Pancreas (tissue), 10 donors: ENCODE results near the gene STX4. TPM values are rescaled to one million over a fixed set of nuclear protein-coding genes. Genes with fewer than 3 reads are reported as not detected.
A peak's percentile ranks its signal among the peaks of the same experiment; 100 is the strongest.

Experiments
- ATAC-seq, 4 donors: fragments of 200-7000 bp; cut with Tn5 transposase; one replicate each; pipeline versions ENCODE4 v1.8.0 to v1.9.1; 2020; ENCODE audit warnings: mild to moderate bottlenecking in 4 of 4, moderate library complexity in 4 of 4
- DNase-seq, 6 donors: peaks; one replicate each; pipeline ENCODE4 v3.0.0-alpha.2; 2020
- FAIRE-seq: peaks from 2 replicates; lab custom pipeline; 2012; peaks lifted over from hg19 to GRCh38; lab: Jason Lieb, UNC
- H3K27ac ChIP-seq, 4 donors: fragments of 200-600 bp; sonication (generic); 1 replicate in 3 of 4; 2 replicates in 1 of 4; pipeline versions ENCODE4 v1.5.0 to v1.8.0; 2020
- H3K27me3 ChIP-seq, 4 donors: fragments of 200-600 bp; one replicate each; pipeline ENCODE4 v1.8.0; 2021
- H3K36me3 ChIP-seq, 3 donors: fragments of 200-600 bp; sonication (generic) in 1 of 3; one replicate each; pipeline versions ENCODE4 v1.5.0 to v1.8.0; 2020 to 2021
- H3K4me1 ChIP-seq, 3 donors: fragments of 200-600 bp; one replicate each; pipeline ENCODE4 v1.8.0; 2021
- H3K4me3 ChIP-seq, 4 donors: fragments of 200-600 bp; sonication (generic) in 2 of 4; one replicate each; pipeline versions ENCODE4 v1.5.0 to v1.8.0; 2020 to 2021
- H3K9me3 ChIP-seq, 4 donors: fragments of 200-600 bp; one replicate each; pipeline ENCODE4 v1.8.0; 2021
- CTCF ChIP-seq, 4 donors: fragments of 200-600 bp; sonication (generic) in 3 of 4; IDR thresholded peaks; one replicate each; pipeline versions ENCODE4 v1.5.0 to v1.8.0; 2021; ENCODE audit warnings: antibody characterized with exemption in 4 of 4
- WGBS, 2 donors: extraction: QIAGEN DNeasy Blood & Tissue Kit; methylation state at CpG; one replicate each; pipeline ENCODE4 v1.1.7; 2013; 5-methylcytosine and 5-hydroxymethylcytosine counted together
- intact Hi-C, 3 donors: fragments of 100-400 bp; cut with DNase I; formaldehyde crosslinking; loops; one replicate each; pipeline versions ENCODE4 v1.11.1 to v1.14.2; 2022
- polyA plus RNA-seq, 2 donors: library from polyadenylated mRNA; stranded (reverse); fragments of 200-250 nt; gene quantifications; one replicate each; pipeline ENCODE4 v1.2.3, GENCODE V29; 2013
- total RNA-seq, 6 donors: library from RNA; stranded (reverse); fragmentation: NEBNext Ultra II Directional in 4 of 6; extraction: Animal tissue kit (Norgen Biotek cat#: 25700) in 4 of 6; gene quantifications; one replicate each; pipeline versions ENCODE4 v1.2.1 to v1.2.4, GENCODE V29; 2021 to 2023
- donor health status: healthy with polysubstance abuse.
- donor health status: DM: no; HTN: no; CAD: no; lungs with moderate emphysema.
- donor health status: DM: no; HTN: no; CAD: no.
- donor health status: control.
- donor health status: control.
- donor health status: Bipolar disorder and iron deficiency.
- donor health status: DM: yes; HTN: yes; CAD: no.
- donor health status: DM: no; HTN: no; CAD: no.
- donor health status: DM: no; HTN: no; CAD: no.
- donor health status: DM: yes; HTN: yes; CAD: no.

Gene STX4
- total and polyA plus RNA-seq, 8 donors = 22.2 to 94.4 (median 29.4) TPM

- H3K4me3 ChIP-seq = no peak overlapping the region
- no peak overlapping the region for H3K27ac ChIP-seq
- 94 to 96% methylated on average over 40 of the region's 40 CpGs for WGBS, 2 donors
- no peak for FAIRE-seq
- no peak for TF ChIP-seq CTCF (IDR thresholded peaks at IDR 0.05)
- ATAC-seq = no peak
- intact Hi-C loops = loop anchor here in 1 of 3 donors (10.0 kb wide), 1 partner anchor 95 kb away; the partner anchor contains the start of gene HSD3B7
- peak in 2 of 6 donors; percentile 39 to 72 for DNase-seq
- peaks cover 0 to 45% (median 24%) of the 10 kb centered on the region in 3 donors for H3K36me3 ChIP-seq
- H3K27me3 ChIP-seq = no peaks in the 10 kb centered on the region
- no peaks in the 10 kb centered on the region for H3K9me3 ChIP-seq
- H3K4me1 ChIP-seq = peaks cover 0 to 2% (median 0%) of the 10 kb centered on the region in 3 donors
Observed at GRCh38 chr16:31080035-31080629, 46.8 kb downstream of the STX4 start.

- Histone ChIP-seq H3K27ac (no peak overlapping the region), H3K36me3 (peaks cover 0 to 45% (median 24%) of the 10 kb centered on the region in 3 donors), H3K9me3 (no peaks in the 10 kb centered on the region), H3K4me1 (no peaks in the 10 kb centered on the region), H3K4me3 (no peak overlapping the region), H3K27me3 (no peaks in the 10 kb centered on the region)
- no peak for FAIRE-seq
- 94 to 96% methylated on average over 13 of the region's 13 CpGs for WGBS, 2 donors
- ATAC-seq = no peak
- intact Hi-C loops = loop anchor here in 1 of 3 donors (10.0 kb wide), 1 partner anchor 96 kb away; the partner anchor contains the start of gene HSD3B7
- DNase-seq = peak in 1 of 6 donors; percentile 9
- TF ChIP-seq CTCF (IDR thresholded peaks at IDR 0.05) = no peak
Observed at GRCh38 chr16:31080756-31081419, 47.5 kb downstream of the STX4 start.

- H3K4me1 ChIP-seq = no peaks in the 10 kb centered on the region
- H3K27ac ChIP-seq = no peak overlapping the region
- FAIRE-seq (no peak), ATAC-seq (no peak), DNase-seq (peak in 2 of 6 donors; percentile 15 to 35)
- no peak for TF ChIP-seq CTCF (IDR thresholded peaks at IDR 0.05)
- H3K27me3 ChIP-seq = no peaks in the 10 kb centered on the region
- H3K9me3 ChIP-seq = no peaks in the 10 kb centered on the region
- 83 to 90% methylated on average over 26 of the region's 26 CpGs for WGBS, 2 donors
- H3K4me3 ChIP-seq = no peak overlapping the region
- intact Hi-C loops = loop anchor here in 1 of 3 donors (10.0 kb wide), 1 partner anchor 97 kb away; the partner anchor contains the start of gene HSD3B7
- peaks cover 0 to 42% (median 24%) of the 10 kb centered on the region in 3 donors for H3K36me3 ChIP-seq
Observed at GRCh38 chr16:31081428-31082351, 48.3 kb downstream of the STX4 start.

DNA sequence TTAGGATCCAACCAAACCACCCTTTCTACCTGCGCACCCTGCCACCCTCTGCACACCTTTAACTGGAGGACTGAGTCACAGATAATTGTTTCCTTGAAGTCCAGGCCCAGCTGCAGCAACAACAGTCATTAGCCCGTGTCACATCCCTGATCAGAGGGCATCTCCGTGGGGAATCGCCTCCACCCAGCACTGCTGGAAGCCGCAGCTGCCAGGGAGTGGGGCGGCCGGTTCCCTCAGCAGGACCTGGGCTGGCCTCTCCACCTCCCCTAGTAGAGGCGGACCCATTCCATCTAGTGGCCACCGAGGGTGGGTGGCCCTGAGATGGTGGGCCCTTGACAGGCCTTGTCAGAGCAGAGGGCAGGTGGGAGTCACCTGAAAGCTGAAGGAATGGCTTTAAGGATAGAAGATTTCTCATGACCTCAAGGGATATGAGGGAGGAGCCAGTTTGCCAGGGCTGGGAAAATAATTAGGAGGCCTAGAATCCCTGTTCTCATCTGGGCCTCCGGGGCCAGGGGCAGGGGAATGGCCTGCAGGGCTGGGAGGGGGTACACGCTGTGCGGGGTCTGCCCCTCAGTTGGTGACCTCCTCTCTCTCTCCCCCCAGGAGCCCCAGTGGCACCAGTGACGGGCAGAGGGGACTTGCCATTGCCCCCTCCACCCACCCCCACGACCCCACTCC, 49.1 kb downstream of the STX4 start:
- no peak for ATAC-seq
- DNase-seq = peak in 1 of 6 donors; percentile 8

More for the DNA sequence above, 49.1 kb downstream of the STX4 start:
- H3K4me3 ChIP-seq = no peak overlapping the region
- no peaks in the 10 kb centered on the region for H3K27me3 ChIP-seq
- no peak overlapping the region for H3K27ac ChIP-seq
- intact Hi-C loops = loop anchor here in 1 of 3 donors (10.0 kb wide), 1 partner anchor 98 kb away; the partner anchor contains the start of gene HSD3B7
- H3K9me3 ChIP-seq = no peaks in the 10 kb centered on the region
- no peak for FAIRE-seq
- H3K36me3 ChIP-seq = peaks cover 0 to 33% (median 19%) of the 10 kb centered on the region in 3 donors
- H3K4me1 ChIP-seq = no peaks in the 10 kb centered on the region
- TF ChIP-seq CTCF (IDR thresholded peaks at IDR 0.05) = no peak
- WGBS, 2 donors = 75 to 82% methylated on average over 14 of the region's 14 CpGs
